Vagina (tissue), 2 donors: Measurements from ENCODE around the gene ASIC3.

Experiments
- CTCF ChIP-seq, 3 experiments: fragments of 450-650 bp in 2 of 3; fragments of 200-600 bp in 1 of 3; sonication (generic) in 1 of 3; IDR thresholded peaks; one replicate each; pipeline ENCODE4 v1.5.1; 2017 to 2019; ENCODE audit warnings: antibody characterized with exemption in 3 of 3, mild to moderate bottlenecking in 2 of 3, moderate library complexity in 2 of 3
- POLR2A ChIP-seq, 2 donors: fragments of 450-650 bp; IDR thresholded peaks; one replicate each; pipeline ENCODE4 v1.6.1; 2017; ENCODE audit warnings: antibody characterized with exemption in 2 of 2, mild to moderate bottlenecking in 2 of 2, moderate library complexity in 2 of 2

DNA sequence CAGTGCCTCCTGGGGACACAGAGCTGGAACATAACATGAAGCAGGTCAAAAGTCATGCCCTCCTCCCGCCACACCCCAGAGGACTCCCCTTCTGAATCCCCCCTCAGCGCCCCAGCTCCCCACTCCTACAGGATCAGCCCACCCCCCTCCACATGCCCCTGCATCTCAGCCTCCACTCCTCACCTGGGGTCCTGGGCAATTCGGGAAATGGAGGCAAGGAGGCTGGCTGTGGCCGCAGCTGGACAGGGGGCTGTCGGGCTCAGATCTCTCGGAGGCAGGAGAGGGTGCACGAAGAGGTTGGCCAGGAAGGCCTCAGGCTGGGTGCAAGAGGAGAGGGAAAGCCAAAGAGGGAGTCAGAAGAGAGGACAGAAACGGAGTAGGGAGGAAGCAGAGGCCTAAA lies 31.8 kb upstream of the ASIC3 start:
- TF ChIP-seq CTCF (IDR thresholded peaks at IDR 0.05) = no peak
- TF ChIP-seq POLR2A (IDR thresholded peaks at IDR 0.05) = no peak
